ENCODE measurements around the gene MICOS13. TPM values are rescaled to one million over a fixed set of nuclear protein-coding genes. Genes with fewer than 3 reads are reported as not detected.

MICOS13 gene
- total RNA-seq, 1 donor from 2014 or later = 23.6 TPM

GRCh38 chr19:5635427-5635826 is 44.9 kb downstream of the MICOS13 start:
- H3K27ac Mint-ChIP-seq (ENCODE audit: unreplicated experiment) = no peak overlapping the region
- DNase-seq (ENCODE audit: low spot score) = no peak
- H3K27me3 Mint-ChIP-seq (ENCODE audit: unreplicated experiment) = no peaks in the 10 kb centered on the region
- TF ChIP-seq CTCF (IDR thresholded peaks at IDR 0.05; ENCODE audit: unreplicated experiment) = no peak
- H3K9me3 Mint-ChIP-seq (ENCODE audit: unreplicated experiment) = no peaks in the 10 kb centered on the region
- H3K36me3 Mint-ChIP-seq (ENCODE audit: low read depth, unreplicated experiment) = peaks cover 8% of the 10 kb centered on the region
- no peak overlapping the region for H3K4me3 Mint-ChIP-seq (ENCODE audit: unreplicated experiment)
- H3K4me1 Mint-ChIP-seq (ENCODE audit: unreplicated experiment) = peaks cover 21% of the 10 kb centered on the region

GRCh38 chr19:5632657-5633056 is 47.7 kb downstream of the MICOS13 start:
- TF ChIP-seq CTCF (IDR thresholded peaks at IDR 0.05; ENCODE audit: unreplicated experiment) = no peak
- no peak for DNase-seq (ENCODE audit: low spot score)
- no peak overlapping the region for H3K27ac Mint-ChIP-seq (ENCODE audit: unreplicated experiment)
- peaks cover 13% of the 10 kb centered on the region for H3K36me3 Mint-ChIP-seq (ENCODE audit: low read depth, unreplicated experiment)
- H3K9me3 Mint-ChIP-seq (ENCODE audit: unreplicated experiment) = no peaks in the 10 kb centered on the region
- H3K4me3 Mint-ChIP-seq (ENCODE audit: unreplicated experiment) = no peak overlapping the region
- H3K27me3 Mint-ChIP-seq (ENCODE audit: unreplicated experiment) = no peaks in the 10 kb centered on the region
- peaks cover 24% of the 10 kb centered on the region for H3K4me1 Mint-ChIP-seq (ENCODE audit: unreplicated experiment)

GRCh38 chr19:5632241-5632612 is 48.1 kb downstream of the MICOS13 start:
- Mint-ChIP-seq H3K27ac (ENCODE audit: unreplicated experiment) (no peak overlapping the region), H3K36me3 (ENCODE audit: low read depth, unreplicated experiment) (peaks cover 17% of the 10 kb centered on the region)

GRCh38 chr19:5631567-5632240 is 48.6 kb downstream of the MICOS13 start:
- Mint-ChIP-seq H3K4me3 (ENCODE audit: unreplicated experiment) (no peak overlapping the region), H3K27me3 (ENCODE audit: unreplicated experiment) (no peaks in the 10 kb centered on the region), H3K36me3 (ENCODE audit: low read depth, unreplicated experiment) (peaks cover 17% of the 10 kb centered on the region), H3K9me3 (ENCODE audit: unreplicated experiment) (no peaks in the 10 kb centered on the region), H3K27ac (ENCODE audit: unreplicated experiment) (no peak overlapping the region), H3K4me1 (ENCODE audit: unreplicated experiment) (peaks cover 27% of the 10 kb centered on the region)
- no peak for DNase-seq (ENCODE audit: low spot score)
- no peak for TF ChIP-seq CTCF (IDR thresholded peaks at IDR 0.05; ENCODE audit: unreplicated experiment)

More at GRCh38 chr19:5632241-5632612, 48.1 kb downstream of the MICOS13 start:
- TF ChIP-seq CTCF (IDR thresholded peaks at IDR 0.05; ENCODE audit: unreplicated experiment) = no peak
- Mint-ChIP-seq H3K4me1 (ENCODE audit: unreplicated experiment) (peaks cover 27% of the 10 kb centered on the region), H3K9me3 (ENCODE audit: unreplicated experiment) (no peaks in the 10 kb centered on the region), H3K4me3 (ENCODE audit: unreplicated experiment) (peak overlapping the region; percentile 17), H3K27me3 (ENCODE audit: unreplicated experiment) (no peaks in the 10 kb centered on the region)
- no peak for DNase-seq (ENCODE audit: low spot score)

GRCh38 chr19:5628919-5629481 is 51.3 kb downstream of the MICOS13 start:
- Mint-ChIP-seq H3K27me3 (ENCODE audit: unreplicated experiment) (peaks cover 11% of the 10 kb centered on the region), H3K36me3 (ENCODE audit: low read depth, unreplicated experiment) (peaks cover 28% of the 10 kb centered on the region), H3K27ac (ENCODE audit: unreplicated experiment) (no peak overlapping the region), H3K4me3 (ENCODE audit: unreplicated experiment) (no peak overlapping the region), H3K9me3 (ENCODE audit: unreplicated experiment) (no peaks in the 10 kb centered on the region), H3K4me1 (ENCODE audit: unreplicated experiment) (peaks cover 53% of the 10 kb centered on the region)
- no peak for DNase-seq (ENCODE audit: low spot score)
- TF ChIP-seq CTCF (IDR thresholded peaks at IDR 0.05; ENCODE audit: unreplicated experiment) = no peak
